Tibial nerve (tissue), 4 donors: Measurements from ENCODE around the gene SCRN1. TPM values are rescaled to one million over a fixed set of nuclear protein-coding genes. Genes with fewer than 3 reads are reported as not detected.

ENCODE experiments used
- DNase-seq, 2 donors: peaks; one replicate each; pipeline ENCODE4 v3.0.0-alpha.2; 2019; ENCODE audit warnings: low spot score in 2 of 2
- H3K27ac ChIP-seq, 4 donors: fragments of 200-600 bp; sonication (generic) in 3 of 4; one replicate each; pipeline ENCODE4 v1.5.1; 2017 to 2019; ENCODE audit warnings: mild to moderate bottlenecking in 1 of 4
- H3K27me3 ChIP-seq, 2 donors: fragments of 200-600 bp; sonication (generic) in 1 of 2; one replicate each; pipeline versions ENCODE4 v1.5.1 to v1.6.0; 2017 to 2019
- H3K36me3 ChIP-seq, 3 donors: fragments of 200-600 bp; sonication (generic); one replicate each; pipeline ENCODE4 v1.5.1; 2018 to 2019
- H3K4me1 ChIP-seq, 4 donors: fragments of 200-600 bp; sonication (generic) in 3 of 4; one replicate each; pipeline ENCODE4 v1.5.1; 2017 to 2019
- H3K4me3 ChIP-seq, 4 donors: fragments of 200-600 bp; sonication (generic) in 3 of 4; one replicate each; pipeline ENCODE4 v1.5.1; 2017 to 2019; ENCODE audit warnings: mild to moderate bottlenecking in 1 of 4, moderate library complexity in 1 of 4
- H3K9me3 ChIP-seq, 4 donors: fragments of 200-600 bp; sonication (generic) in 3 of 4; one replicate each; pipeline ENCODE4 v1.5.1; 2017 to 2019
- EP300 ChIP-seq, 2 donors: sonication (generic); formaldehyde crosslinking; IDR thresholded peaks; one replicate each; pipeline ENCODE4 v1.6.1; 2017; ENCODE audit warnings: antibody characterized with exemption in 2 of 2, mild to moderate bottlenecking in 1 of 2
- POLR2A ChIP-seq, 2 donors: fragments of 450-650 bp; IDR thresholded peaks; one replicate each; pipeline ENCODE4 v1.6.1; 2017; ENCODE audit warnings: antibody characterized with exemption in 2 of 2, mild to moderate bottlenecking in 2 of 2, moderate library complexity in 2 of 2
- WGBS, 2 donors: methylation state at CpG; one replicate each; pipeline ENCODE4 v1.1.5; 2018; 5-methylcytosine and 5-hydroxymethylcytosine counted together
- total RNA-seq, 4 donors: library from RNA; depleted of rRNA; stranded (reverse); fragments of >200 nt; gene quantifications; one replicate each; pipeline ENCODE4 v1.1.0, GENCODE V29; 2016
- TF ChIP-seq, protein P1 (sequence below), 5 experiments: fragments of 200-600 bp in 3 of 5; fragments of 450-650 bp in 2 of 5; sonication (generic) in 3 of 5; IDR thresholded peaks; one replicate each; pipeline ENCODE4 v1.5.1; 2016 to 2019; ENCODE audit warnings: antibody characterized with exemption in 5 of 5, mild to moderate bottlenecking in 3 of 5, moderate library complexity in 2 of 5

Gene SCRN1
- total RNA-seq, 4 donors from 2014 or later: 65.1 to 161 (median 119) TPM

DNA sequence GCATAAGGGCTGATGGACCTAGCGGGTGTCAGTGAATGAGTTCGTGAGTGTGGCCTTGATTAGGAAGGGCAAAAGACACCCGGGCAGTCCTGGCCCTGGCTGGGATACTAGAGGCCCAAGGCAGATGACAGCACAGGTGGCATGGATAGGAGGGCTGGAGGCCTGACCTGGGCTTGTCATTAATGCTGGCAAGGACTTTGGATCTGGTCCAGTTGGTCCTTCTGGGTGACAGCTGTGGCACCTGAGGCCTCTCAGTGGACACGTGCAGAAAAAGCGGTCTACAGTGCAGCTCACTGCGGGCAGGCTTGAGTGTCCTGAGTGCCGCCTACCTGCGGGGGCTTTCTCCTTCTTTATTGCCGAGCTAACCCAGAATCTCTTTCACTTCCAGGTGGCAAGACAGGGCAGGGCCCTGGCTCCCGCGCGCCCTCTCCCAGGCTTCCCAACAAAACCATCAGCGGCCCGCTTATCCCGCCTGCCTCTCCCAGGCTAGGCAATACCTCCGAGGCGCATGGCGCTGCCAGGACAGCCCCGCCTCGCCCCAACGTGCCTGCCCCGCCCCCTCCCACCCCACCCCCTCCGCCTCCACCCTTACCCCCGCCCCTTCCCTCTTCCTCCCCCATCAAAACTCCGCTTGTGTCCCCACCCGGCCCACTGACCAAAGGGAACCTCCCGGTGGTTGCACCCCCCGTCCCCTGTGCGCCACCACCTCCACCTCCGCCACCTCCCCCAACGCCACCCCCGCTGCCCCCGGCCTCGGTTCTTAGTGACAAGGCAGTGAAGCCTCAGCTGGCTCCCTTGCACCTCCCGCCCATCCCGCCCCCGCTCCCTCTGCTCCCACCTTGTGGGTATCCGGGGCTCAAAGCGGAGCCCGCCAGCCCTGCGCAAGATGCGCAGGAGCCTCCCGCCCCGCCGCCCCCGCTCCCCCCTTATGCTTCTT lies 105.9 kb downstream of the SCRN1 start:
- DNase-seq: no peak
- 27 to 44% methylated on average over 26 to 37 of the region's 46 CpGs for WGBS, 2 donors
- no peak overlapping the region for H3K27ac ChIP-seq

DNA sequence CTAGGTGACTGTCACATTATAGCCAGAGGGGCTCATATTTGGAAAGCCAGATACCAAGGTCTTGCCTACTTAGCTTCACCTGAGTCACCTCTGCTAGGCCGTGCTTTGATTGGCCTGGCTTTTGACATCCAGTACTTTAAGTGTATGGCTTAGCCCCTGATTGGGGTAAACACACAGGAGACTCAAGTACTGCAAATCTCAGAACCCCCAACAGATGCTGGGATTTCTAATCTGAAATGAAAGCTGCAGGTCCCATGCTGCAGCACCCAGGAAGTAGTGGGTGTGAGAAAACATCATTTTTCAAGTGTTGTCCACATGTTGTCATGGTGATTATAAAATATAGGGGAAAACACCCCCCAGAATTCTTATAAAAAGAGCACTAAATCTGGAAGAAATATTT lies 107.1 kb downstream of the SCRN1 start:
- DNase-seq: no peak
- 93 to 100% methylated on average over 1 of the region's 1 CpG for WGBS, 2 donors
- TF ChIP-seq, protein P1, sequence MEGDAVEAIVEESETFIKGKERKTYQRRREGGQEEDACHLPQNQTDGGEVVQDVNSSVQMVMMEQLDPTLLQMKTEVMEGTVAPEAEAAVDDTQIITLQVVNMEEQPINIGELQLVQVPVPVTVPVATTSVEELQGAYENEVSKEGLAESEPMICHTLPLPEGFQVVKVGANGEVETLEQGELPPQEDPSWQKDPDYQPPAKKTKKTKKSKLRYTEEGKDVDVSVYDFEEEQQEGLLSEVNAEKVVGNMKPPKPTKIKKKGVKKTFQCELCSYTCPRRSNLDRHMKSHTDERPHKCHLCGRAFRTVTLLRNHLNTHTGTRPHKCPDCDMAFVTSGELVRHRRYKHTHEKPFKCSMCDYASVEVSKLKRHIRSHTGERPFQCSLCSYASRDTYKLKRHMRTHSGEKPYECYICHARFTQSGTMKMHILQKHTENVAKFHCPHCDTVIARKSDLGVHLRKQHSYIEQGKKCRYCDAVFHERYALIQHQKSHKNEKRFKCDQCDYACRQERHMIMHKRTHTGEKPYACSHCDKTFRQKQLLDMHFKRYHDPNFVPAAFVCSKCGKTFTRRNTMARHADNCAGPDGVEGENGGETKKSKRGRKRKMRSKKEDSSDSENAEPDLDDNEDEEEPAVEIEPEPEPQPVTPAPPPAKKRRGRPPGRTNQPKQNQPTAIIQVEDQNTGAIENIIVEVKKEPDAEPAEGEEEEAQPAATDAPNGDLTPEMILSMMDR (IDR thresholded peaks at IDR 0.05): no peak
- no peak for TF ChIP-seq EP300 (IDR thresholded peaks at IDR 0.05)
- Histone ChIP-seq H3K4me1 (peaks cover 0 to 19% (median 0%) of the 10 kb centered on the region in 4 donors), H3K27me3 (peaks cover 0 to 6% of the 10 kb centered on the region in 2 donors), H3K9me3 (no peaks in the 10 kb centered on the region), H3K4me3 (no peak overlapping the region), H3K27ac (no peak overlapping the region), H3K36me3 (no peaks in the 10 kb centered on the region)

More for the DNA sequence above, 105.9 kb downstream of the SCRN1 start:
- Histone ChIP-seq H3K4me1 (peaks cover 0 to 19% (median 0%) of the 10 kb centered on the region in 4 donors), H3K27me3 (peaks cover 0 to 6% of the 10 kb centered on the region in 2 donors), H3K4me3 (peak overlapping the region in 2 of 4 donors; percentile 19 to 29), H3K36me3 (no peaks in the 10 kb centered on the region), H3K9me3 (no peaks in the 10 kb centered on the region)
- TF ChIP-seq EP300 (IDR thresholded peaks at IDR 0.05) (no peak), POLR2A (IDR thresholded peaks at IDR 0.05) (no peak)
- TF ChIP-seq, protein P1 (IDR thresholded peaks at IDR 0.05): no peak

DNA sequence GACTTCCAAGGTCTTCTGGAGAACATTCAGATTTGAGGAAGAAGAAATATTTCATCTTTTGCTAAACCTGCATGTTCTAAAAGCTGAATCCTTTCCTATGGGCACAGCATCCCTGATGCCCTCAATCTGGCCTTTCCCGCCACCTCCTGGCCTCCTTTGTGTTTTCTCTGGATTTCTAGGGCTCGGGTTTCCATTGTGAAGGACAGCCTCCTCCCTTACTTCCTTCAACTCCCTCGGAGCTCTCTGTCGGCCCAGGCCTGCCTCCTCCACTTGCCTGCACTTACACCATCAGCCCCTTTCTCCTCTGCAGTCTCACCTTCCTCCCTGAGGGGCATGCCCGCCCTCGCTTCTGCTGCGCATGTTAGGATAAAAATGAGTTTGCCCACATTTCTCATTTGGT lies 107.9 kb downstream of the SCRN1 start:
- Histone ChIP-seq H3K27ac (no peak overlapping the region), H3K4me3 (no peak overlapping the region), H3K9me3 (no peaks in the 10 kb centered on the region), H3K4me1 (peaks cover 0 to 19% (median 0%) of the 10 kb centered on the region in 4 donors), H3K27me3 (peaks cover 0 to 6% of the 10 kb centered on the region in 2 donors), H3K36me3 (no peaks in the 10 kb centered on the region)
- DNase-seq: no peak
- no peak for TF ChIP-seq EP300 (IDR thresholded peaks at IDR 0.05)
- TF ChIP-seq, protein P1 (IDR thresholded peaks at IDR 0.05): no peak
- no peak for TF ChIP-seq POLR2A (IDR thresholded peaks at IDR 0.05)
- 67 to 69% methylated on average over 7 of the region's 7 CpGs for WGBS, 2 donors

DNA sequence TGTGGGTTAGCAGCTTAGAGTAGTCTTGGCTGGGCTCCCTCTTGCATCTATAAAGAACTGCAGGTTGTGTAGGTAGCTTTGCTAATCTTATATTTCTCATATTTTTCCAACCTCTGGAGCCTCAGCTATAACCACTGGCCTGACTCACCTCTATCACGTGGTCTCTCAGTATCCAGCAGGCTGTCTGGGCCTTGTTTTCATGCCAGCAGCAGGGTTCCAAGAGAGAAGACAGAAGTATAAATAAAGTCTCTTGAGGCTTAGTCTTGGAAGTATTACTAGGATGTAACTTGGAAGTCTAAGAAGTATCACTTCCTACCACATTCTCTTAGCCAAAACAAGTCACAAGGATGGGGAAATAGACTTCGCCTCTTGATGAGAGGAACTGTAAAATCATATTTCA lies 110.0 kb downstream of the SCRN1 start:
- TF ChIP-seq, protein P1 (IDR thresholded peaks at IDR 0.05): no peak
- TF ChIP-seq EP300 (IDR thresholded peaks at IDR 0.05): no peak
- TF ChIP-seq POLR2A (IDR thresholded peaks at IDR 0.05): no peak
- Histone ChIP-seq H3K4me3 (no peak overlapping the region), H3K9me3 (no peaks in the 10 kb centered on the region), H3K36me3 (no peaks in the 10 kb centered on the region), H3K4me1 (peaks cover 0 to 12% (median 0%) of the 10 kb centered on the region in 4 donors), H3K27ac (no peak overlapping the region), H3K27me3 (peaks cover 0 to 6% of the 10 kb centered on the region in 2 donors)
- DNase-seq: no peak
- 66 to 69% methylated on average over 2 of the region's 2 CpGs for WGBS, 2 donors

DNA sequence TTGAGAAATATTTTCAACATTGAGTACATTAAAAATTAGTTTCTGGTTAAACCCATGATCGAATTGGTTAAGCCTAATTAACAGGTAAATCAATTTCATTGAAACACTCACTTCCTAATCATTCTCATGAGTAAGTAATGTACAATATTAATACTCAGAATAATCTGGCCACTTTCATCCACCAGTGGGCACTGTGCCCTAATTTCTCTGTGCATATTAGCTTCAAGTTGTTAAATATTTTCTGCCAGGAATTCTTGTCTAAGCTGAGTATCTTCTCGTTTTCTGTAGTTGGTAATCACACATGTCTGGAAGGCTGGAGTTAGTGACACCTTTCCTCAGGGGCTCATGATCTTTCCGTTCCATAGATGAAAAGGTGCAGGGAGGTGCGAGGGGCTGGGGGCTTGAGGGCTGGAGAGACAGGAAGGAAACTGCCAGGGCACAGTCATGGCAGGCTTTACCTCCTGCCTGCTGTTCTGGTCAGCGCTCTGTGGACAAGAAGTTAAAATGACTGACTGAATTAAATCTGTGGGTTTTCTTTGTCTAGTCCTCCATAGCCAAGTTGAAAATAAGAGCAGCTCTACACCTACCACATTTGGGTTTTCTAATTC lies 111.4 kb downstream of the SCRN1 start:
- peak; percentile 26 to 81 for DNase-seq
- H3K27me3 ChIP-seq: no peaks in the 10 kb centered on the region
- no peaks in the 10 kb centered on the region for H3K4me1 ChIP-seq

More for the DNA sequence above, 111.4 kb downstream of the SCRN1 start:
- TF ChIP-seq POLR2A (IDR thresholded peaks at IDR 0.05) (no peak), EP300 (IDR thresholded peaks at IDR 0.05) (no peak)
- TF ChIP-seq, protein P1 (IDR thresholded peaks at IDR 0.05): peak; percentile 56 to 73 (median 61)
- WGBS, 2 donors: 40 to 52% methylated on average over 5 of the region's 5 CpGs
- H3K9me3 ChIP-seq: no peaks in the 10 kb centered on the region
- H3K36me3 ChIP-seq: no peaks in the 10 kb centered on the region
- H3K4me3 ChIP-seq: no peak overlapping the region
- no peak overlapping the region for H3K27ac ChIP-seq
